ENCODE data around the gene CDK16. TPM values are rescaled to one million over a fixed set of nuclear protein-coding genes. Genes with fewer than 3 reads are reported as not detected.
"Not testable (repeated sequence)": the region's sequence is repeated elsewhere in the genome, so short reads cannot be mapped to it uniquely, and the experiment has no call there.

CDK16 gene
- total RNA-seq, 1 experiment from 2014 or later = 91.8 TPM

DNA sequence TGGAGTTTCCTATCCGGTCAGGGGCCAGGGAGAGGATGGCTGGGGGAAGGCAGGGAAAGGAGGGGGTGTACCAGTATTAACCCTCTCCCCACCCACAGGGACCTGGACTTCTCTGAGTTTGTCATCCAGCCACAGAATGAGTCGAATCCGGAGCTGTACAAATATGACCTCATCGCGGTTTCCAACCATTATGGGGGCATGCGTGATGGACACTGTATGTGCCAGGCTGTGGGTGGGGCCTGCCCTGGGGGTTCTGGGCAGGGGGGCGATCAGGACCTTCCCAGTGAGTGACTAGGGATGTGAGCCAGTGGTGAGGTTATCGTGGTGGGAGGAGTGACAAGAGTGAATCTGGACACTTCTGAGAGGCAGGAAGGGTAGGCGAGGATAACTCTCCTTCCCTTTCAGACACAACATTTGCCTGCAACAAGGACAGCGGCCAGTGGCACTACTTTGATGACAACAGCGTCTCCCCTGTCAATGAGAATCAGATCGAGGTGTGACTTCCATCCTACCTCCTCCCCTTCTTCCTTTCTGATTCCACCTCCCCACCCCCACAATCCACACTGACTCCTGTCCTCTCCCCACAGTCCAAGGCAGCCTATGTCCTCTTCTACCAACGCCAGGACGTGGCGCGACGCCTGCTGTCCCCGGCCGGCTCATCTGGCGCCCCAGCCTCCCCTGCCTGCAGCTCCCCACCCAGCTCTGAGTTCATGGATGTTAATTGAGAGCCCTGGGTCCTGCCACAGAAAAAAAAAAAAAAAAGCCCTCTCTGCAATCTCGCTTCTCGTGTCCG is 28.9 kb downstream of the CDK16 start:
- DNase-seq (ENCODE audit: low read depth) = peak; percentile 87

DNA sequence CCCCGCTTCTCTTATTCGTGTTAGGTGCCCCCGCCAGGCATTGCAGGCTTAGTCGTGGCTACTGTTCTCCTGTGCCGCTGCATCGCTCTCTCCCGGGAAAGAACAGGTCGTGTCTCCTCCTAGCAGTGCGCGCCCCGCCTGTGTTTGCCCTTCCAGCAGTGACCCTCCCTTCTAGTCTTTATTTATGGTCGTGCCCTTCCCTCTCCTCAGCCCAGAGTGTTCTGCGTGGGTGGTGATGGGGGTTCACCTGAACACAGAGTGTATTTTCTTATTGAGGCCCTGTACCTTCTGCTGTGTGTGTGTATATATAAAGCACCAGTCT is 29.5 kb downstream of the CDK16 start:
- no peak for DNase-seq (ENCODE audit: low read depth)

DNA sequence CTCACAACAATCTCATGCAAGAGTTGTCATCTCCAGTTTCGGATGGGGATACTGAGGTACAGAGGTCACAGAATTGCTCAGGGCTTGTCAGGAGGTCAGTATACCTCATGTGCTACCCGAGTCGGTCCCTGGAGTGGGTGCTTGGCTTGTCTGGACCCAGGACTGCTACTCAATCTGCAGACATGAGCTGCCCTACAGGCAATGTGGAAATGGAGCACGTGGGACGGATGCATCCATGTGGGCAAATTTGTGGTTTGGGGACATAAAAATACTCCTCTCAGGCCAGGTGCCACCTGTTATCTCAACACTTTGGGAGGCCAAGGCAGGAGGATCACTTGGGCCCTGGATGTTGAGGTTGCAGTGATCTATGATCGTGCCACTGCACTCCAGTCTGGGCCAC is 30.1 kb downstream of the CDK16 start:
- no peak for DNase-seq (ENCODE audit: low read depth)

DNA sequence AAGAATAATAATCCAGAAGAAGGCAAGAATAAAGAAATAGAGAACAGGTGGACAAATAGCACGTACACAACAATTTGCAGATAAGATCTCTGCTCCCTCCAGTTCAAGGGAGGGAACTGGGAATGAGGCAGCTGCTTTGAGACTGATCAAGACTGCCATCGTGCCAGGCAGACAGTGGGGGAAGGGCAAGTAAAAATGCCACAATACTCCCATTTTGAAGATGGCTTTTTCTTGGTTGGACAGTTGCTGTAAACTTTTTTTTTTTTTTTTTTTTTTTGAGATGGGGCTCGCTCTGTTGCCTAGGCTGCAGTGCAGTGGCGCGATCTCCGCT is 31.5 kb downstream of the CDK16 start:
- DNase-seq (ENCODE audit: low read depth) = no peak

DNA sequence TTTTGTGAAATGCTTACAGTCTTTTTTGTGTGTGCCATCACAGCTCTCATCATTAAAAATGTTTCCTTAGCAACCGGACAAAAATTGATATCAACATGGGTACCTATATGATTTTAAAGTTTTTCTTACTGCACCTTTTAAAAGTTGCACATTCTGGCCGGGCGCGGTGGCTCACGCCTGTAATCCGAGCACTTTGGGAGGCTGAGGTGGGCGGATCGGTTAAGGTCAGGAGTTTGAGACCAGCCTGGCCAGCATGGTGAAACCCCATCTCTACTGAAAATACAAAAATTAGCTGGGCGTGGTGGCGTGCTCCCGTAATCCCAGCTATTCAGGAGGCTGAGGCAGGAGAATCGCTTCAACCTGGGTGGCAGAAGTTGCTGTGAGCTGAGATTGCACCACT is 39.1 kb downstream of the CDK16 start:
- DNase-seq (ENCODE audit: low read depth) = not testable (repeated sequence)

DNA sequence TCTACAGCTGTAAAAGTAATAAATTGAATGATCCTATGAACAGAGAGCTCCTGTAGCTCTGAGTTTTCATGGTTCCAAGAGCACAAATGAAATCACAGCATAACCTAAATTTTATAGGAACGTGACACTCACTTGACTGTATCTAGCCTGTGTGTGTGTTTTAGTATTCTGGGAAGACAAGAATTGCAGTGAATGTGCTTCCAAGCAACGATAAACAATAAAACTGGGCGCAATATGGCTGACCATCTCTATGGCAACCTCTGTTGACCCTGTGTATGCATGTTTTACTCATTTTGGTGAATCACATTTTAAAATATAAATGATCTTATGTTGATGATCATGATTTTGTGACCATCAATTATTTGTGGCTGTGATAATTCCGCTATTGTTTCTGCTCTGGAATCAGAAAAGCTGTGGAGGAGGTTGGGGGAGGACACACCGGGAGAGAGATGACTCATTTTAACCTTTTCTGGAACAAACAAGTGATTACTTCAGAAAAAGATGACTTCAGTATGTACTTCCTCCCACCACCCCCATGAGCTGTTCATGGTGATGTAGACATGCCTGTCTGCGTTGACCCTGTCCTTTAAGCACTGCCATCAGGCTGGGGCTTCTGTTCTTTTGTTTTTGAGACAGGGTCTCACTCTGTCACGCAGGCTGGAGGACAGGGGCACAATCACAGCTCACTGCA is 46.1 kb downstream of the CDK16 start:
- peak; percentile 73 for DNase-seq (ENCODE audit: low read depth)

DNA sequence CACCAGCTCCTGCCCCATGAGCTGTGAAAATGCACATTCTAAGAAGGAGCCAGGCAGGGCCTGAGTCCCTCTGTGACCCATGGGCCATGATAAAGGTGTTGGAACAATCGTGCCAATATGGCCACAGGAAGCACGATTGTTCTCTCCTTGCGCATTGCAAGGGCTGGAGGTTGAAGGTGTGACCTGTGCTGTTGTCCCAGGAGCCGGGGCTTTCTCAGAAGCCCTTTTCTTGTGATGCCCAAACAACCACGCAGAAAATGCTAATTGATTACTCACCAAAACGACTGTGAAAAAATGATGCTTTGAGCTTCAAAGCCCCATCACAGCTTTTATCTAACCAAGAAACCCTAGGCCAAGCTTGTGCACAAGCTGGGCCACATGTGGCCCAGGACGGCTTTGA is 48.2 kb downstream of the CDK16 start:
- no peak for DNase-seq (ENCODE audit: low read depth)

DNA sequence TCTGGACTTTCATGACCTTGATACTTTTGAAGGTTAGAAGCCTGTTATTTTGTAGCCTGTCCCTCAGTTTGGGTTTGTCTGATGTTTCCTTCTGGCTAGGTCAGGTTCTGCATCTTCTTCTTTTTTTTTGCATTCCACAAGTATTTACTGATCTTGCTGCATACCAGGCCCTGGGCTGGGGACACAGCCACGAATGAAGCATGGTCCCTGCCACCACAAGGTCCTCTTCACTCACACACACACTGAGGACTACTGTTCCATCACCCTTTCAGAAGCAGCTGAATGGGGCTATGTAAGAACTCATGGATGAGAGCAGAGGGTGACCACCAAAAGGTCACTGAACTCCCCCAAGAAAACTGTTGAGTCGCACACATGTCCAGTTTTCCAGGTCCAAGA is 53.5 kb downstream of the CDK16 start:
- no peak for DNase-seq (ENCODE audit: low read depth)

DNA sequence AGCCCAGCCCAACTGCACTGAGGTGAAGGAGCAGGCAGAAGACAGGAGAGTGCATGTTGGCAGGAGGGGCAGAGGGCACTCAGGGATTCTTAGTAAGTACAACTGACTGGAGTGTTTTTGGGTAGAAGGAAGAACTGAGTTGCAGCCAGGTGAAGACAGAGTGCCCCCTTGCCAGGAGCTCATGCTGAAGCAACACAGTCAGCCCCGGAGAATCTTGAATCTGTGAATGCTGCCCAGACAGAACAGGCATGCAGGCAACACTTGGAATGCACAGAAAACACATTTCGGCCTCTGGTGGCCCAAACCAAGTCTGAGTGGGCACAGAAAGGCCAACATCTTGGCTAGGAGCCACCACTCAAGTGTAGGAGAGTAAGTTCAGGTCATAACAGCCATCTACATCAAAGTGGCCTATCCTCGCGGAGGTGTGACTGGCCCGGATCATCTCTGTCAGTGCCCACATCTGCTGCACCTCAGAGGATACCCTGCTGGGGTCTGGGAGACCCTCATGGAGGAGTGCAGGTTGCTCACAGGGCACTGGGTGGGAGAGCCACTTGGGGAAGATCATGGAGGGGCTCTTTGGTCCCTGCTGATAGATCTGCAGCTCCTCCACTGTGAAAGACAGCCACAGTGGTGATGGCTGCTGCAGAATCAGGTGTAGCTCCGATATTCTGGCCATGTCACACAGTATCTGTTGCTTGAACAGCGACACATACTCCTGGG is 54.7 kb downstream of the CDK16 start:
- DNase-seq (ENCODE audit: low read depth) = no peak

DNA sequence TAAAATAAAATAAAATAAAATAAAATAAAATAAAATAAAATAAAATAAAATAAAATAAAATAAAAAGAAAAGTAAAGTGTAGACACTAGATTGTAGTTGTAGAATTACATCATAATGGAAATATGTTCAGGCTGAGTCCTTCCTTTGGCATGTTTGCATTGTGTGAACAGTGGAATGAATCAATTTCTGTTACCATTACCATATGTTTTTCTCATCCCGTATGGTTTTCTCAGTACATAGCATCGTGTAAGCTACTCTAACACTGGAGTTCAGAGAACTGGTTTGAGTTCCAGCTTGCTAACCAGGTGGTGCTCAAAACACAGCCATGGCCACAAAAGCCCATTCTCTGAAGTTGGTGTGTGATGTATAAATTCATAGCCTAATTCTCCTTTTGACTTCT is 60.2 kb downstream of the CDK16 start:
- no peak for DNase-seq (ENCODE audit: low read depth)

Other genes with a start within 250 kb of the CDK16 start
- gene RGN, start 140.2 kb upstream of the CDK16 start, total RNA-seq (2014; rRNA removed; shearing (Covaris generic)) = not detected in 2 replicates
- 118 and 120 TPM in 2 replicates for gene NDUFB11, start 74.0 kb upstream of the CDK16 start, total RNA-seq (2014; rRNA removed; shearing (Covaris generic))
- 62.7 and 67.3 TPM in 2 replicates for gene RBM10, start 73.5 kb upstream of the CDK16 start, total RNA-seq (2014; rRNA removed; shearing (Covaris generic))
- gene UBA1, start 24.9 kb upstream of the CDK16 start, total RNA-seq (2014; rRNA removed; shearing (Covaris generic)) = 172 and 212 TPM in 2 replicates
- gene USP11, start 14.3 kb downstream of the CDK16 start, total RNA-seq (2014; rRNA removed; shearing (Covaris generic)) = 28.1 and 33.2 TPM in 2 replicates
- not detected in 2 replicates for gene ZNF157, start 151.9 kb downstream of the CDK16 start, total RNA-seq (2014; rRNA removed; shearing (Covaris generic))

Data from HT1080 (cell line).